ENCODE results near the gene INPP4B.

Gene INPP4B

DNA sequence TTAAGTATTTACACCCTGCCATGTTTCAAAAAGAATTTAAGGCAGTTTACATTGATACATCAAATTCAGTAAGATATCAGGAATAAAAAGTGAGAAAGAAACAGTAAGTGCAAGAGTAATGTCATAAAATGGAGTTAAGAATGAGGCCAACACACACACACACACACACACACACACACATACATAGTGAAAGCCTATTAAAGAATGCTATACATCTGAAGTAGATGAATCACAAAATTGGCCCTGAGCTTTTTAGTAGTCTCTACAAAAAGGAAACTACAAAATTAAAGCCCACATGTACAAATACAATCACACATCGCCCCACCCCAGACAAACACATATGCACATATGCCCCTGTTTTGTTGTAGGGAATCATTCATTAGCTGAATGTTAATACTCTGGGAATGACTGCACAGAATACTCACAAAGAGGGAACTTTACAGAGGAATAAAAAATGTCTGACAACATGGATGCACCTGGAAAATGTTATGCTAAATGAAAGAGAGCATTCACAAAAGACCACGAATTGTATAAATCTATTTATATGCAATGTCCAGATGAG is 780.9 kb downstream of the INPP4B start:
- Histone ChIP-seq H3K9me3 (ENCODE audit: insufficient read depth, low read length) (no peaks in the 10 kb centered on the region), H3K27ac (ENCODE audit: low read length) (no peak overlapping the region), H3K4me3 (ENCODE audit: low read length) (no peak overlapping the region), H3K4me2 (ENCODE audit: low read length) (no peak overlapping the region), H4K20me1 (ENCODE audit: insufficient read depth, low read length) (no peaks in the 10 kb centered on the region), H3K27me3 (ENCODE audit: low read depth, low read length) (no peaks in the 10 kb centered on the region), H3K36me3 (replicated peaks; ENCODE audit: low read depth, low read length) (no peaks in the 10 kb centered on the region), H3K79me2 (ENCODE audit: low read length) (no peaks in the 10 kb centered on the region), H3K4me1 (ENCODE audit: low read length) (no peaks in the 10 kb centered on the region), H3K9ac (ENCODE audit: low read length) (no peak overlapping the region), H2AFZ (ENCODE audit: low read depth, low read length) (no peak overlapping the region)
- TF ChIP-seq EZH2phosphoT487 (IDR thresholded peaks at IDR 0.05; ENCODE audit: low read depth): no peak
- TF ChIP-seq, protein P1, sequence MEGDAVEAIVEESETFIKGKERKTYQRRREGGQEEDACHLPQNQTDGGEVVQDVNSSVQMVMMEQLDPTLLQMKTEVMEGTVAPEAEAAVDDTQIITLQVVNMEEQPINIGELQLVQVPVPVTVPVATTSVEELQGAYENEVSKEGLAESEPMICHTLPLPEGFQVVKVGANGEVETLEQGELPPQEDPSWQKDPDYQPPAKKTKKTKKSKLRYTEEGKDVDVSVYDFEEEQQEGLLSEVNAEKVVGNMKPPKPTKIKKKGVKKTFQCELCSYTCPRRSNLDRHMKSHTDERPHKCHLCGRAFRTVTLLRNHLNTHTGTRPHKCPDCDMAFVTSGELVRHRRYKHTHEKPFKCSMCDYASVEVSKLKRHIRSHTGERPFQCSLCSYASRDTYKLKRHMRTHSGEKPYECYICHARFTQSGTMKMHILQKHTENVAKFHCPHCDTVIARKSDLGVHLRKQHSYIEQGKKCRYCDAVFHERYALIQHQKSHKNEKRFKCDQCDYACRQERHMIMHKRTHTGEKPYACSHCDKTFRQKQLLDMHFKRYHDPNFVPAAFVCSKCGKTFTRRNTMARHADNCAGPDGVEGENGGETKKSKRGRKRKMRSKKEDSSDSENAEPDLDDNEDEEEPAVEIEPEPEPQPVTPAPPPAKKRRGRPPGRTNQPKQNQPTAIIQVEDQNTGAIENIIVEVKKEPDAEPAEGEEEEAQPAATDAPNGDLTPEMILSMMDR (IDR thresholded peaks at IDR 0.05; ENCODE audit: low read depth, low read length): no peak

DNA sequence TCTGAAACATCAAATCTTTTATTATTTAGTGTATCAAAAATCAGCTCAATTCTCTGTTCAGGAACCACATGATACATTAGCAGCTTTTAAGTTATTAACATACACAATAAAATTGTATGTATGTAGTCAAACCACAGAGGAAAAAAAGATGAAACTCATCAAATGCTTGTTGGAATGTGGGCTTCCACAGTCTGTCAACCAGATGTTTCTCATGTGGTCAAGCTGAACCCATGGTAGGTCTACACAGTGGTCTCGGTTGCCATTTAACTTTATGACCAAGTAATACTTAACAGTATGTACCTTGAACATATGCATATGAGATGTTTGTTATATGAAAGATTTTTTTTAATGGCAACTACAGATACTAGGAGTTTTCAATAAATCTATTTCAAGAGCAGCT is 781.9 kb downstream of the INPP4B start:
- Histone ChIP-seq H3K4me2 (ENCODE audit: low read length) (no peak overlapping the region), H3K9me3 (ENCODE audit: insufficient read depth, low read length) (no peaks in the 10 kb centered on the region), H3K9ac (ENCODE audit: low read length) (no peak overlapping the region), H3K4me1 (ENCODE audit: low read length) (no peaks in the 10 kb centered on the region), H2AFZ (ENCODE audit: low read depth, low read length) (no peak overlapping the region), H3K79me2 (ENCODE audit: low read length) (no peaks in the 10 kb centered on the region), H3K27me3 (ENCODE audit: low read depth, low read length) (no peaks in the 10 kb centered on the region), H3K4me3 (ENCODE audit: low read length) (no peak overlapping the region), H4K20me1 (ENCODE audit: insufficient read depth, low read length) (no peaks in the 10 kb centered on the region), H3K36me3 (replicated peaks; ENCODE audit: low read depth, low read length) (no peaks in the 10 kb centered on the region), H3K27ac (ENCODE audit: low read length) (no peak overlapping the region)
- TF ChIP-seq, protein P1 (IDR thresholded peaks at IDR 0.05; ENCODE audit: low read depth, low read length): no peak
- TF ChIP-seq EZH2phosphoT487 (IDR thresholded peaks at IDR 0.05; ENCODE audit: low read depth): no peak

DNA sequence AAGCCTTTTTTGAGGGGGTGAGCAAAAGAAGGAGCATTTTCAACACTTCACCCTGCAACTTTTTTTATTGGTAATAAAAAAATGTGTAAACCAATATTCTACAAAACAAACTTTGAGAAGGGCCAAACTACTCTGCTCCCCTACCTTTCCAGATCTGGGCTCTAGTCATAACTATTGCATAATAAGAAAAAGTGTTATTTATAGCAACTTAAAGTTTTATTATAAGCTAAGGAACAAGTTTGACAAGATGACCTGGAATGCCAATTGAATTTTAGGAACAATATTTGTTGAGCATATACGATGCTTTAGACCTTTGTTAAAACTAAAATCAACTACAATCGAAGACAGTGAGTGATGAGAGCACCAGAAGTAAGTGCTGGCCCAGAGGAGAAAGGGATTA is 800.1 kb downstream of the INPP4B start:
- Histone ChIP-seq H3K9me3 (ENCODE audit: insufficient read depth, low read length) (no peaks in the 10 kb centered on the region), H4K20me1 (ENCODE audit: insufficient read depth, low read length) (no peaks in the 10 kb centered on the region), H3K4me3 (ENCODE audit: low read length) (no peak overlapping the region), H3K4me2 (ENCODE audit: low read length) (no peak overlapping the region), H3K27me3 (ENCODE audit: low read depth, low read length) (no peaks in the 10 kb centered on the region), H3K27ac (ENCODE audit: low read length) (no peak overlapping the region), H3K36me3 (replicated peaks; ENCODE audit: low read depth, low read length) (no peaks in the 10 kb centered on the region), H3K4me1 (ENCODE audit: low read length) (no peaks in the 10 kb centered on the region), H2AFZ (ENCODE audit: low read depth, low read length) (no peak overlapping the region), H3K9ac (ENCODE audit: low read length) (no peak overlapping the region), H3K79me2 (ENCODE audit: low read length) (no peaks in the 10 kb centered on the region)
- TF ChIP-seq, protein P1 (IDR thresholded peaks at IDR 0.05; ENCODE audit: low read depth, low read length): no peak
- TF ChIP-seq EZH2phosphoT487 (IDR thresholded peaks at IDR 0.05; ENCODE audit: low read depth): no peak

GRCh38 chr4:142044271-142044670 is 801.8 kb downstream of the INPP4B start:
- H3K4me2 ChIP-seq (ENCODE audit: low read length): no peak overlapping the region
- H3K4me1 ChIP-seq (ENCODE audit: low read length): no peaks in the 10 kb centered on the region
- H3K9me3 ChIP-seq (ENCODE audit: insufficient read depth, low read length): no peaks in the 10 kb centered on the region
- no peak overlapping the region for H3K4me3 ChIP-seq (ENCODE audit: low read length)
- no peaks in the 10 kb centered on the region for H3K36me3 ChIP-seq (replicated peaks; ENCODE audit: low read depth, low read length)
- no peaks in the 10 kb centered on the region for H4K20me1 ChIP-seq (ENCODE audit: insufficient read depth, low read length)
- H3K27ac ChIP-seq (ENCODE audit: low read length): no peak overlapping the region
- H2AFZ ChIP-seq (ENCODE audit: low read depth, low read length): no peak overlapping the region
- H3K27me3 ChIP-seq (ENCODE audit: low read depth, low read length): no peaks in the 10 kb centered on the region
- no peaks in the 10 kb centered on the region for H3K79me2 ChIP-seq (ENCODE audit: low read length)
- H3K9ac ChIP-seq (ENCODE audit: low read length): no peak overlapping the region
- TF ChIP-seq, protein P1 (IDR thresholded peaks at IDR 0.05; ENCODE audit: low read depth, low read length): no peak
- no peak for TF ChIP-seq EZH2phosphoT487 (IDR thresholded peaks at IDR 0.05; ENCODE audit: low read depth)
